HCT116 (cell line): ENCODE measurements around the gene NUDC. TPM values are rescaled to one million over a fixed set of nuclear protein-coding genes. Genes with fewer than 3 reads are reported as not detected.
A peak's percentile ranks its signal among the peaks of the same experiment; 100 is the strongest.

Experiments
- ATAC-seq: fragments of 200-7000 bp; cut with Tn5 transposase; 2 replicates; pipeline ENCODE4 v1.9.1; 2020; ENCODE audit warnings: mild to moderate bottlenecking, moderate library complexity
- BruUV-seq: library from RNA; stranded (reverse); fragments of 400-500 nt; replicated peaks from 2 replicates; lab custom pipeline; 2021; lab: Mats Ljungman, UMichigan
- CTCF ChIA-PET: fragments of 300-600 bp; sonication (Branson Sonifier 250); formaldehyde crosslinking; loops from one replicate; lab custom pipeline; 2021; ENCODE audit warnings: antibody characterized with exemption; lab: Charles Lee
- POLR2A ChIA-PET: fragments of 300-600, 350-600 bp; sonication (Branson Sonifier 250); formaldehyde crosslinking; loops from one replicate; lab custom pipeline; 2021; ENCODE audit warnings: antibody characterized with exemption; lab: Charles Lee
- RAD21 ChIA-PET, 2 experiments: fragments of 300-600 bp; sonication (Branson Sonifier 250); formaldehyde crosslinking; loops; one replicate each; lab custom pipeline; 2023; ENCODE audit warnings: low total read pairs in 2 of 2; ENCODE audit not compliant: uncharacterized antibody in 2 of 2, unreplicated experiment in 2 of 2, low non-redundant PET in 1 of 2; lab: Charles Lee
- DNase-seq: peaks from one replicate; pipeline ENCODE4 v3.0.0-alpha.2; 2010; ENCODE audit warnings: low read depth, low spot score
- H2AFZ ChIP-seq: fragments of 200-600 bp; shearing (Covaris generic), sonication (generic); 2 replicates; pipeline ENCODE4 v1.6.1; 2017; ENCODE audit warnings: low read depth, mixed run types, mixed read lengths, antibody characterized with exemption, low read length; ENCODE audit not compliant: poor library complexity, severe bottlenecking
- H3K27ac ChIP-seq: 2 replicates; pipeline ENCODE4 v1.5.1; 2012; ENCODE audit warnings: low read depth, low read length
- H3K27me3 ChIP-seq: fragments of 200-600 bp; sonication (generic); 2 replicates; pipeline ENCODE4 v1.6.1; 2016; ENCODE audit warnings: mixed run types, low read length, mixed read lengths; ENCODE audit not compliant: insufficient read depth
- H3K36me3 ChIP-seq, 2 experiments: fragments of 200-500 bp in 1 of 2; fragments of 200-600 bp in 1 of 2; sonication (Bioruptor generic) in 1 of 2; sonication (generic) in 1 of 2; 2 replicates each; pipeline versions ENCODE4 v1.5.1 to v1.6.1; 2014 to 2016; ENCODE audit warnings: low read length in 2 of 2, inconsistent platforms in 1 of 2, mixed read lengths in 1 of 2, mixed run types in 1 of 2; ENCODE audit not compliant: insufficient read depth in 2 of 2, control insufficient read depth in 1 of 2
- H3K4me1 ChIP-seq, 2 experiments: fragments of 200-600 bp in 1 of 2; sonication (generic) in 1 of 2; 2 replicates each; pipeline versions ENCODE4 v1.5.1 to v1.6.1; 2012 to 2017; ENCODE audit warnings: low read length in 2 of 2, inconsistent platforms in 1 of 2, mild to moderate bottlenecking in 1 of 2, mixed read lengths in 1 of 2, mixed run types in 1 of 2, moderate library complexity in 1 of 2; ENCODE audit not compliant: insufficient read depth in 2 of 2, control insufficient read depth in 1 of 2
- H3K4me2 ChIP-seq: fragments of 200-600 bp; sonication (generic); 2 replicates; pipeline ENCODE4 v1.6.1; 2017; ENCODE audit warnings: mixed run types, low read length, mixed read lengths
- H3K4me3 ChIP-seq, 2 experiments: fragments of 200-600 bp in 1 of 2; sonication (generic) in 1 of 2; replicated peaks in 1 of 2; 2 replicates each; pipeline ENCODE4 v1.5.1; 2011 to 2016; ENCODE audit warnings: low read length in 2 of 2, control low read depth in 1 of 2, low read depth in 1 of 2, mild to moderate bottlenecking in 1 of 2, mixed read lengths in 1 of 2, mixed run types in 1 of 2
- H3K79me2 ChIP-seq: fragments of 200-600 bp; sonication (generic); 2 replicates; pipeline ENCODE4 v1.6.1; 2017; ENCODE audit warnings: mild to moderate bottlenecking, mixed run types, low read length, moderate library complexity, mixed read lengths; ENCODE audit not compliant: insufficient read depth
- H3K9ac ChIP-seq: fragments of 200-600 bp; sonication (generic); 2 replicates; pipeline ENCODE4 v1.6.1; 2016; ENCODE audit warnings: low read length, mixed read lengths
- H3K9me2 ChIP-seq: fragments of 200-600 bp; sonication (generic), shearing (Covaris generic); 2 replicates; pipeline ENCODE4 v1.6.1; 2017; ENCODE audit warnings: mixed run types, mild to moderate bottlenecking, moderate library complexity; ENCODE audit not compliant: insufficient read depth
- H3K9me3 ChIP-seq, 2 experiments: fragments of 200-500 bp in 1 of 2; fragments of 200-600 bp in 1 of 2; sonication (Bioruptor generic) in 1 of 2; sonication (generic) in 1 of 2; 2 replicates each; pipeline ENCODE4 v1.6.1; 2014 to 2017; ENCODE audit warnings: low read length in 2 of 2, mixed read lengths in 2 of 2, inconsistent platforms in 1 of 2, low read depth in 1 of 2, mild to moderate bottlenecking in 1 of 2, mixed run types in 1 of 2, moderate library complexity in 1 of 2; ENCODE audit not compliant: control insufficient read depth in 1 of 2, insufficient read depth in 1 of 2
- H4K20me1 ChIP-seq: fragments of 200-600 bp; sonication (generic), shearing (Covaris generic); 2 replicates; pipeline ENCODE4 v1.6.1; 2017; ENCODE audit warnings: mixed run types, mild to moderate bottlenecking, moderate library complexity; ENCODE audit not compliant: insufficient read depth
- CEBPB ChIP-seq: IDR thresholded peaks from 2 replicates; pipeline ENCODE4 v1.6.1; 2012; ENCODE audit warnings: low read depth
- ELF1 ChIP-seq: IDR thresholded peaks from 2 replicates; pipeline ENCODE4 v1.6.1; 2012; ENCODE audit warnings: low read depth, borderline replicate concordance
- EZH2 ChIP-seq: fragments of 200-600 bp; sonication (generic); IDR thresholded peaks from 2 replicates; pipeline ENCODE4 v1.6.1; 2017; ENCODE audit warnings: antibody characterized with exemption, mixed run types
- JUND ChIP-seq: IDR thresholded peaks from 2 replicates; pipeline ENCODE4 v1.6.1; 2012
- POLR2A ChIP-seq: IDR thresholded peaks from 2 replicates; pipeline ENCODE4 v1.7.0; 2011; ENCODE audit warnings: borderline replicate concordance; ENCODE audit not compliant: insufficient read depth, insufficient read length; ENCODE audit errors: extremely low read depth
- POLR2AphosphoS5 ChIP-seq: IDR thresholded peaks from 2 replicates; pipeline ENCODE4 v1.6.1; 2011; ENCODE audit warnings: mild to moderate bottlenecking, low read depth, low read length, moderate library complexity
- SP1 ChIP-seq: IDR thresholded peaks from 2 replicates; pipeline ENCODE4 v1.6.1; 2012; ENCODE audit warnings: low read depth
- SRF ChIP-seq: IDR thresholded peaks from 2 replicates; pipeline ENCODE4 v1.6.1; 2012; ENCODE audit warnings: low read depth
- TCF7L2 ChIP-seq: IDR thresholded peaks from 2 replicates; pipeline ENCODE4 v1.7.0; 2011; ENCODE audit warnings: borderline replicate concordance, inconsistent platforms; ENCODE audit not compliant: insufficient read depth, insufficient read length; ENCODE audit errors: extremely low read depth
- ZFX ChIP-seq: fragments of 450-650 bp; IDR thresholded peaks from 2 replicates; pipeline ENCODE4 v1.6.1; 2017
- ZNF274 ChIP-seq: fragments of 200-500 bp; sonication (Bioruptor generic); IDR thresholded peaks from 2 replicates; pipeline ENCODE4 v1.6.1; 2014; ENCODE audit warnings: mild to moderate bottlenecking, low read depth, low read length, inconsistent platforms
- intact Hi-C: fragments of 100-400 bp; cut with micrococcal nuclease; formaldehyde crosslinking; loops from 2 replicates; pipeline ENCODE4 v1.10.0; 2022
- total RNA-seq: library from RNA; stranded (reverse); gene quantifications from one replicate; pipeline ENCODE4 v1.2.1, GENCODE V29; 2021; ENCODE audit not compliant: unreplicated experiment
- TF ChIP-seq, protein P1 (sequence below): IDR thresholded peaks from 2 replicates; pipeline ENCODE4 v1.6.1; 2012
- TF ChIP-seq, protein P2 (sequence below): IDR thresholded peaks from 2 replicates; pipeline ENCODE4 v1.6.1; 2012
- TF ChIP-seq, protein P3 (sequence below): IDR thresholded peaks from 2 replicates; pipeline ENCODE4 v1.6.1; 2011; ENCODE audit warnings: mild to moderate bottlenecking, low read length, moderate library complexity; ENCODE audit not compliant: insufficient replicate concordance; ENCODE audit errors: extremely low read depth

NUDC gene
- total RNA-seq, 1 experiment from 2014 or later: 119 TPM

DNA sequence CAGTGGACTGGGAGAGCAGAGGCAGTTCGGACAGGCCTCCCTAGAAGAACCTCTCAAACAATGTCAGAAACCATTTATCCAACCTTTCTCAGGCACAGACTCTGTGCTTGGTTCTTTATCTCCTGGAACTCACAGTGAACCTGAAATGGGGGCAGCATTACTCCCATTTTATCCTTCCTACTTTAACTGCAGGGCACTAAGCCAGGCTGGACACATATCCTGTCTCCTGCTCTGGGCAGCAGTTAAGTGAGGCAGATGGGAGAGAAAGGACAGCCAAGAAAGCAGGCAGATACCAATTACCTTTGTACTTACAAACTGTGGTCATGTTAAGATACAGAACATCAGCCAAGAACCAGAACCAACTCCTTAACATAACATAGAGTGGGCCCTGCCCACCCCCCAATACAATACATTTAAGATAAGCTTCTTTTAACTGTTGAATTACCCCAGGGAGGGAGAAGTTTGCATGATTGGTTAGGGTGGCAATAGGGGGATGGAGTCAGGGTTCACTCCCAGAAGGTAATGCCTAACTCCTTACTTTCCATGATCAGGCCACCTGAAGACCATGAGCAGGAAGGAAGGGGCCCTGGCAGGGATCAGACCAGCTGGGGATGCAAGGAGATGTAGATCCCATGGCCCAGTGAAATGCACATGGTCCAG, 27.9 kb downstream of the NUDC start:
- Histone ChIP-seq H3K79me2 (peaks cover 5% of the 10 kb centered on the region; the same call in 1 of the 2 replicates), H3K4me2 (peak overlapping the region; percentile 23; the same call in 1 of the 2 replicates), H3K9me3 (no peaks in the 10 kb centered on the region), H3K27me3 (no peaks in the 10 kb centered on the region), H3K27ac (peak overlapping the region; percentile 2), H3K4me1 (peaks cover 9 to 20% of the 10 kb centered on the region in 2 experiments), H3K9me2 (no peaks in the 10 kb centered on the region), H3K9ac (no peak overlapping the region), H4K20me1 (no peaks in the 10 kb centered on the region), H3K36me3 (peaks cover 21 to 36% of the 10 kb centered on the region in 2 experiments; a peak in 3 of 4 replicates), H3K4me3 (no peak overlapping the region), H2AFZ (no peak overlapping the region)
- POLR2A ChIA-PET: no interaction called here
- intact Hi-C loops: no loop called here
- BruUV-seq: no TSS peak
- RAD21 ChIA-PET: no interaction called here
- TF ChIP-seq, protein P1, sequence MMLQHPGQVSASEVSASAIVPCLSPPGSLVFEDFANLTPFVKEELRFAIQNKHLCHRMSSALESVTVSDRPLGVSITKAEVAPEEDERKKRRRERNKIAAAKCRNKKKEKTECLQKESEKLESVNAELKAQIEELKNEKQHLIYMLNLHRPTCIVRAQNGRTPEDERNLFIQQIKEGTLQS: no peak
- TF ChIP-seq ELF1 (no peak), ZFX (no peak), POLR2AphosphoS5 (no peak), TCF7L2 (no peak), JUND (no peak), EZH2 (no peak), POLR2A (no peak), SP1 (no peak), CEBPB (no peak), ZNF274 (no peak), SRF (no peak)
- TF ChIP-seq, protein P2, sequence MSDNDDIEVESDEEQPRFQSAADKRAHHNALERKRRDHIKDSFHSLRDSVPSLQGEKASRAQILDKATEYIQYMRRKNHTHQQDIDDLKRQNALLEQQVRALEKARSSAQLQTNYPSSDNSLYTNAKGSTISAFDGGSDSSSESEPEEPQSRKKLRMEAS: no peak
- TF ChIP-seq, protein P3, sequence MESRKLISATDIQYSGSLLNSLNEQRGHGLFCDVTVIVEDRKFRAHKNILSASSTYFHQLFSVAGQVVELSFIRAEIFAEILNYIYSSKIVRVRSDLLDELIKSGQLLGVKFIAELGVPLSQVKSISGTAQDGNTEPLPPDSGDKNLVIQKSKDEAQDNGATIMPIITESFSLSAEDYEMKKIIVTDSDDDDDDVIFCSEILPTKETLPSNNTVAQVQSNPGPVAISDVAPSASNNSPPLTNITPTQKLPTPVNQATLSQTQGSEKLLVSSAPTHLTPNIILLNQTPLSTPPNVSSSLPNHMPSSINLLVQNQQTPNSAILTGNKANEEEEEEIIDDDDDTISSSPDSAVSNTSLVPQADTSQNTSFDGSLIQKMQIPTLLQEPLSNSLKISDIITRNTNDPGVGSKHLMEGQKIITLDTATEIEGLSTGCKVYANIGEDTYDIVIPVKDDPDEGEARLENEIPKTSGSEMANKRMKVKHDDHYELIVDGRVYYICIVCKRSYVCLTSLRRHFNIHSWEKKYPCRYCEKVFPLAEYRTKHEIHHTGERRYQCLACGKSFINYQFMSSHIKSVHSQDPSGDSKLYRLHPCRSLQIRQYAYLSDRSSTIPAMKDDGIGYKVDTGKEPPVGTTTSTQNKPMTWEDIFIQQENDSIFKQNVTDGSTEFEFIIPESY: no peak
- CTCF ChIA-PET: no interaction called here
- ATAC-seq: peak; percentile 16; the same call in 1 of the 2 replicates
- DNase-seq: no peak
